NT2/D1 (cell line): ENCODE data around the gene RASAL2.
A peak's percentile ranks its signal among the peaks of the same experiment; 100 is the strongest.
"Not testable (repeated sequence)": the region's sequence is repeated elsewhere in the genome, so short reads cannot be mapped to it uniquely, and the experiment has no call there.

Experiments
- DNase-seq: peaks from one replicate; pipeline ENCODE4 v3.0.0-alpha.2; 2011; ENCODE audit warnings: low read depth, low spot score
- H3K27me3 ChIP-seq: 2 replicates; pipeline ENCODE4 v1.6.0; 2011; ENCODE audit warnings: mild to moderate bottlenecking; ENCODE audit not compliant: insufficient read length, insufficient read depth
- H3K36me3 ChIP-seq: 2 replicates; pipeline ENCODE4 v1.6.1; 2011; ENCODE audit warnings: mild to moderate bottlenecking, low read length, mixed read lengths; ENCODE audit not compliant: insufficient read depth, insufficient read length
- H3K4me1 ChIP-seq: 2 replicates; pipeline ENCODE4 v1.5.1; 2011; ENCODE audit not compliant: insufficient read depth, insufficient read length
- H3K4me3 ChIP-seq: 2 replicates; pipeline ENCODE4 v1.5.1; 2011; ENCODE audit warnings: low read depth; ENCODE audit not compliant: insufficient read length
- H3K9ac ChIP-seq: 2 replicates; pipeline ENCODE4 v1.6.0; 2011; ENCODE audit warnings: low read depth; ENCODE audit not compliant: insufficient read length
- H3K9me3 ChIP-seq: 2 replicates; pipeline ENCODE4 v1.5.1; 2011; ENCODE audit warnings: mild to moderate bottlenecking, low read length; ENCODE audit not compliant: insufficient read depth
- SUZ12 ChIP-seq: IDR thresholded peaks from 2 replicates; pipeline ENCODE4 v1.6.1; 2011; ENCODE audit not compliant: insufficient read length, insufficient read depth; ENCODE audit errors: extremely low read depth
- YY1 ChIP-seq: IDR thresholded peaks from 2 replicates; pipeline ENCODE4 v1.6.1; 2011; ENCODE audit not compliant: insufficient read length, insufficient read depth
- ZNF274 ChIP-seq: IDR thresholded peaks from 2 replicates; pipeline ENCODE4 v1.6.1; 2011; ENCODE audit warnings: mild to moderate bottlenecking, low read depth, low read length

Gene RASAL2

GRCh38 chr1:178294654-178295053 lies 200.8 kb downstream of the RASAL2 start:
- Histone ChIP-seq H3K9ac (no peak overlapping the region), H3K36me3 (no peaks in the 10 kb centered on the region), H3K27me3 (no peaks in the 10 kb centered on the region), H3K4me3 (no peak overlapping the region), H3K9me3 (no peaks in the 10 kb centered on the region), H3K4me1 (peaks cover 5% of the 10 kb centered on the region)
- peak; percentile 13 for DNase-seq
- TF ChIP-seq YY1 (no peak), SUZ12 (no peak), ZNF274 (no peak)

- DNase-seq, result no peak
- H3K9ac ChIP-seq, result no peak overlapping the region
- peaks cover 2% of the 10 kb centered on the region for H3K4me1 ChIP-seq
- no peaks in the 10 kb centered on the region for H3K36me3 ChIP-seq
- no peak for TF ChIP-seq ZNF274
- TF ChIP-seq YY1, result no peak
- no peak for TF ChIP-seq SUZ12
- no peaks in the 10 kb centered on the region for H3K27me3 ChIP-seq
- no peaks in the 10 kb centered on the region for H3K9me3 ChIP-seq
- no peak overlapping the region for H3K4me3 ChIP-seq
These were observed 206.4 kb downstream of the RASAL2 start for GRCh38 chr1:178300352-178300699.

- H3K4me1 ChIP-seq, result no peaks in the 10 kb centered on the region
- no peaks in the 10 kb centered on the region for H3K27me3 ChIP-seq
- DNase-seq, result no peak
- H3K36me3 ChIP-seq, result no peaks in the 10 kb centered on the region
- no peak for TF ChIP-seq SUZ12
- no peak for TF ChIP-seq YY1
- TF ChIP-seq ZNF274, result no peak
- H3K9ac ChIP-seq, result no peak overlapping the region
- no peaks in the 10 kb centered on the region for H3K9me3 ChIP-seq
- no peak overlapping the region for H3K4me3 ChIP-seq
These were observed 207.2 kb downstream of the RASAL2 start for GRCh38 chr1:178301141-178301540.

- Histone ChIP-seq H3K9me3 (no peaks in the 10 kb centered on the region), H3K4me3 (no peak overlapping the region), H3K36me3 (no peaks in the 10 kb centered on the region), H3K4me1 (no peaks in the 10 kb centered on the region), H3K27me3 (no peaks in the 10 kb centered on the region), H3K9ac (no peak overlapping the region)
- no peak for DNase-seq
- TF ChIP-seq SUZ12 (no peak), YY1 (no peak), ZNF274 (no peak)
These were observed 213.4 kb downstream of the RASAL2 start for GRCh38 chr1:178307264-178307663.

GRCh38 chr1:178308438-178308837 lies 214.5 kb downstream of the RASAL2 start:
- TF ChIP-seq SUZ12, result no peak
- no peak for TF ChIP-seq ZNF274
- no peak for TF ChIP-seq YY1
- Histone ChIP-seq H3K9ac (no peak overlapping the region), H3K4me1 (no peaks in the 10 kb centered on the region), H3K4me3 (no peak overlapping the region), H3K36me3 (no peaks in the 10 kb centered on the region), H3K27me3 (no peaks in the 10 kb centered on the region), H3K9me3 (no peaks in the 10 kb centered on the region)
- DNase-seq, result no peak

- H3K4me1 ChIP-seq, result no peaks in the 10 kb centered on the region
- no peaks in the 10 kb centered on the region for H3K36me3 ChIP-seq
- H3K9ac ChIP-seq, result no peak overlapping the region
- no peak overlapping the region for H3K4me3 ChIP-seq
- DNase-seq, result no peak
- no peaks in the 10 kb centered on the region for H3K9me3 ChIP-seq
- no peaks in the 10 kb centered on the region for H3K27me3 ChIP-seq
- TF ChIP-seq SUZ12 (no peak), YY1 (no peak), ZNF274 (no peak)
These were observed 216.8 kb downstream of the RASAL2 start for GRCh38 chr1:178310685-178311105.

GRCh38 chr1:178311164-178311563 lies 217.3 kb downstream of the RASAL2 start:
- Histone ChIP-seq H3K9ac (no peak overlapping the region), H3K4me3 (no peak overlapping the region), H3K36me3 (no peaks in the 10 kb centered on the region), H3K27me3 (no peaks in the 10 kb centered on the region), H3K9me3 (no peaks in the 10 kb centered on the region), H3K4me1 (no peaks in the 10 kb centered on the region)
- no peak for DNase-seq
- TF ChIP-seq ZNF274, result no peak
- TF ChIP-seq SUZ12, result no peak

- peak overlapping the region; percentile 32 for H3K4me3 ChIP-seq
- H3K9me3 ChIP-seq, H3K4me1 ChIP-seq, H3K9ac ChIP-seq, DNase-seq, H3K36me3 ChIP-seq, H3K27me3 ChIP-seq: not testable (repeated sequence)
These were observed 226.5 kb downstream of the RASAL2 start for GRCh38 chr1:178320280-178320982.
